HepG2 (cell line): ENCODE results near the gene ULBP2. TPM values are rescaled to one million over a fixed set of nuclear protein-coding genes. Genes with fewer than 3 reads are reported as not detected.

Experiments used
- CEBPB ChIP-seq: IDR thresholded peaks from 2 replicates; pipeline ENCODE4 v1.6.1; 2011; ENCODE audit warnings: low read depth, low read length, improper control_type of control experiment, borderline replicate concordance
- FOXA1 ChIP-seq, 2 experiments: fragments of 450-650 bp in 1 of 2; sonication (generic) in 1 of 2; formaldehyde crosslinking in 1 of 2; IDR thresholded peaks; 2 replicates each; pipeline versions ENCODE4 v1.4.0 to v1.6.1; 2016 to 2020; ENCODE audit warnings: missing genetic modification reagents in 1 of 2
- GABPA ChIP-seq, 2 experiments: IDR thresholded peaks; 2 replicates each; pipeline ENCODE4 v1.6.1; 2011 to 2016; ENCODE audit warnings: low read depth in 2 of 2, low read length in 1 of 2, missing biosample characterization in 1 of 2, missing genetic modification characterization in 1 of 2
- HDAC1 ChIP-seq: sonication (generic); formaldehyde crosslinking; IDR thresholded peaks from 2 replicates; pipeline ENCODE4 v1.5.1; 2020; ENCODE audit warnings: mild to moderate bottlenecking, missing genetic modification reagents
- HIVEP1 ChIP-seq: sonication (generic); formaldehyde crosslinking; IDR thresholded peaks from 2 replicates; pipeline ENCODE4 v1.4.0; 2020; ENCODE audit warnings: mild to moderate bottlenecking, missing genetic modification reagents
- KMT2A ChIP-seq: sonication (generic); formaldehyde crosslinking; IDR thresholded peaks from 2 replicates; pipeline ENCODE4 v1.4.0; 2020; ENCODE audit warnings: missing genetic modification reagents
- NFIB ChIP-seq: sonication (generic); formaldehyde crosslinking; IDR thresholded peaks from 2 replicates; pipeline ENCODE4 v1.9.0; 2021; ENCODE audit warnings: missing genetic modification reagents, mild to moderate bottlenecking, borderline replicate concordance
- NFKBIZ ChIP-seq: IDR thresholded peaks from 2 replicates; pipeline ENCODE4 v1.6.1; 2018; ENCODE audit warnings: missing genetic modification reagents, missing compliant biosample characterization
- NPAS2 ChIP-seq: sonication (generic); formaldehyde crosslinking; IDR thresholded peaks from 2 replicates; pipeline ENCODE4 v1.8.0; 2022; ENCODE audit warnings: mild to moderate bottlenecking, missing genetic modification reagents, borderline replicate concordance
- PRDM15 ChIP-seq: sonication (generic); formaldehyde crosslinking; IDR thresholded peaks from 2 replicates; pipeline ENCODE4 v1.4.0; 2020; ENCODE audit warnings: missing genetic modification reagents
- RARG ChIP-seq: sonication (generic); formaldehyde crosslinking; IDR thresholded peaks from 2 replicates; pipeline ENCODE4 v1.4.0; 2020; ENCODE audit warnings: low read depth, mild to moderate bottlenecking, missing genetic modification reagents
- ZNF205 ChIP-seq: IDR thresholded peaks from 2 replicates; pipeline ENCODE4 v1.6.1; 2018; ENCODE audit warnings: missing biosample characterization, missing genetic modification reagents
- ZNF24 ChIP-seq: fragments of 450-650 bp; IDR thresholded peaks from 2 replicates; pipeline ENCODE4 v1.6.1; 2017; ENCODE audit warnings: antibody characterized with exemption, mild to moderate bottlenecking
- ZNF33B ChIP-seq: sonication (generic); formaldehyde crosslinking; IDR thresholded peaks from 2 replicates; pipeline ENCODE4 v1.5.1; 2020; ENCODE audit warnings: mild to moderate bottlenecking, missing genetic modification reagents
- ZNF382 ChIP-seq: sonication (generic); formaldehyde crosslinking; IDR thresholded peaks from 2 replicates; pipeline ENCODE4 v1.5.0; 2020; ENCODE audit warnings: missing genetic modification reagents, mild to moderate bottlenecking, borderline replicate concordance
- ZNF383 ChIP-seq: sonication (generic); formaldehyde crosslinking; IDR thresholded peaks from 2 replicates; pipeline ENCODE4 v1.4.0; 2020; ENCODE audit warnings: missing genetic modification reagents, mild to moderate bottlenecking, borderline replicate concordance
- ZNF687 ChIP-seq: sonication (generic); formaldehyde crosslinking; IDR thresholded peaks from 2 replicates; pipeline ENCODE4 v1.5.1; 2020; ENCODE audit warnings: mild to moderate bottlenecking, missing genetic modification reagents, moderate library complexity
- ZNF747 ChIP-seq: sonication (generic); formaldehyde crosslinking; IDR thresholded peaks from 2 replicates; pipeline ENCODE4 v1.8.1; 2023; ENCODE audit warnings: missing genetic modification reagents, mild to moderate bottlenecking, borderline replicate concordance
- ZSCAN12 ChIP-seq: sonication (generic); formaldehyde crosslinking; IDR thresholded peaks from 2 replicates; pipeline ENCODE4 v1.9.0; 2021; ENCODE audit warnings: mild to moderate bottlenecking, missing genetic modification reagents
- polyA plus RNA-seq, 8 experiments: library from polyadenylated mRNA; depleted of rRNA in 3 of 8; stranded (reverse) in 7 of 8; unstranded in 1 of 8; fragments of >200 nt; fragmentation: Illumina TruSeq in 4 of 8; extraction: Trizol in 4 of 8; gene quantifications; 2 replicates each; pipeline versions ENCODE4 v1.2.1 to v1.2.3, GENCODE V29; 2011 to 2016; ENCODE audit warnings: low read depth in 4 of 8, missing spikeins in 1 of 8, mixed read lengths in 1 of 8; ENCODE audit not compliant: insufficient read depth in 1 of 8
- total RNA-seq, 5 experiments: library from RNA; depleted of rRNA; stranded (reverse); fragments of >200 nt; fragmentation: Illumina TruSeq; extraction: Trizol; gene quantifications; 2 replicates each; pipeline ENCODE4 v1.2.3, GENCODE V29; 2016; ENCODE audit warnings: low read depth in 1 of 5

ULBP2 gene
- total and polyA plus RNA-seq, 2 of the 13 experiments (the other 11 are each of a cell fraction or from before 2014, with no cell fraction given): not detected

GRCh38 chr6:149922642-149923326 is 19.0 kb upstream of the ULBP2 start, which contains the start of gene RAET1G (continued):
- no peak for TF ChIP-seq FOXA1 (IDR thresholded peaks at IDR 0.05)
- TF ChIP-seq FOXA1 (CRISPR knock-in tag; IDR thresholded peaks at IDR 0.05): no peak
- TF ChIP-seq ZNF24: no peak
- no peak for TF ChIP-seq ZNF382 (CRISPR knock-in tag)
- TF ChIP-seq RARG (CRISPR knock-in tag): no peak
- TF ChIP-seq HDAC1 (CRISPR knock-in tag): 0 out of 2 replicates have a peak, but pooled peaks have one; percentile 38
- TF ChIP-seq ZNF383 (CRISPR knock-in tag): no peak
- TF ChIP-seq CEBPB: no peak
- TF ChIP-seq NFIB (CRISPR knock-in tag): no peak
- TF ChIP-seq PRDM15 (CRISPR knock-in tag): no peak
- no peak for TF ChIP-seq NFKBIZ
- TF ChIP-seq NPAS2 (CRISPR knock-in tag): no peak
- no peak for TF ChIP-seq KMT2A
- TF ChIP-seq ZNF205 (CRISPR knock-in tag): 0 out of 2 replicates have a peak, but pooled peaks have one; percentile 34
- TF ChIP-seq ZNF747 (CRISPR knock-in tag): no peak
- TF ChIP-seq GABPA (IDR thresholded peaks at IDR 0.05; ENCODE audit: low read depth, low read length): no peak
- TF ChIP-seq GABPA (CRISPR knock-in tag; IDR thresholded peaks at IDR 0.05; ENCODE audit: low read depth): peak; percentile 53
- peak; percentile 57 for TF ChIP-seq ZNF687
- peak; percentile 47; the same call in 1 of the 2 replicates for TF ChIP-seq HIVEP1 (CRISPR knock-in tag)
- TF ChIP-seq ZNF33B (CRISPR knock-in tag): no peak
- TF ChIP-seq ZSCAN12: no peak
